ENCODE data around the gene TCF20.

Gene TCF20

GRCh38 chr22:42256930-42257329 lies 13.5 kb downstream of the TCF20 start:
- DNase-seq, result no peak

GRCh38 chr22:42256220-42256619 lies 14.2 kb downstream of the TCF20 start:
- no peak for DNase-seq

DNA sequence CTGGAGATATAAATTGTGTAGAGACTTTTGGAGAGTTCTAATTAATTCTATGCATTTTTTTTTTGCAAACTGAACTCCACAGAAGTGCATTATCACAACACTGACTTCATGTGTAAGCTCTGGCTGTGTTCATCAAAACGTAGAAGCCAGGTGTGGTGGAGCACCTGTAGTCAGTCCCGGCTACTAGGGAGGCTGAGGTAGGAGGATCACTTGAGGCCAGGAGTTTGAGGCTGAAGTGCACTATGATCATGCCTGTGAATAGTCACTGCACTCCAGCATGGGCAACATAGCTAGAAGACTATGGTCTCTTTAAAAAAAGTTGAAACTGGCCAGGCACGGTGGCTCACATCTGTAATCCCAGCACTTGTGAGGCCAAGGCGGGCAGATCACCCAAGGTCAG lies 20.6 kb downstream of the TCF20 start:
- no peak for DNase-seq

GRCh38 chr22:42248995-42249394 lies 21.5 kb downstream of the TCF20 start:
- no peak for DNase-seq

DNA sequence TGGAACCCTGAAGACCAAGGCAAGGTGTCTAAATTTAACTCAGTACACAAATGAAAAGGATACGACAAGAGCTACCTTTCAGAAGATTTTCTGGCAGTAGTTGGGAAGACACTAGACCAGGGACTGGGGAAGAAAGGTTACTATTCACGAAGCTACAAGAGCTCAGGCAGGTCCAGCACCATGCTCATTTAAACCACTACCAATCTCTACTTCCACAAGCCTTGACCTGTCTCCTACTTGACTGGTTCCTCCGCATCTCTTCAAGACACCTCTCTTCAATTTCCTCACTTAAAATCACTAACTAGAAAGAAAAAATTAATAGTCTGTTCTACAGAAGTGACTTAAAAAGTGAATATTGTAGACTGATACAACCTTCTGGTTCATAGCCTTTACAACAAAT lies 22.9 kb downstream of the TCF20 start:
- no peak for DNase-seq

DNA sequence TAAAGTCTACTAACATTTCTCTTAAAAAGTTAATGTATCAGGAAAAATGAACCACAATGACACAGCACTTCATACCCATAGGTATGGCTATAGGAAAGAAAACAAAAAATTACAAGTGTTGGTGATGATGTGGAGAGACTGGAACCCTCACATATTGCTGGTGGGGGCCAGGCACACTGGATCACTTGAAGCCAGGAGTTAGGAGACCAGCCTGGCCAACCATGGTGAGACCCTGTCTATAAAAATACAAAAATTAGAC lies 26.7 kb downstream of the TCF20 start:
- no peak for DNase-seq

DNA sequence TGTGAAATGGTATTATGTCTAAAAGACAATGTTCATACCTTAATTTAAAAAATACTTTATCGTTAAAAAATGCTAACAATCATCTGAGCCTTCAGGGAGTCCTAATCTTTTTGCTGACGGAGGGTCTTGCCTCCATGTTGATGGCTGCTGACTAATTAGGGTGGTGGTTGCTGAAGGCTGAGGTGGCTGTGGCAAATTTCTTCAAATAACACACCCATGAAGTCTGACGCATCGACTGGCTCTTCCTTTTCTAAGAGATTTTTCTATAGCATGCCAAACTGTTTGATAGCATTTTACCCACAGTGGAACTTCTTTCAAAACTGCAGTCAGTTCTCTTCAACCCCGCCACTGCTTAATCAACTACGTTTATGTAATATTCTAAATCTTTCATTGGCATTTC lies 33.6 kb downstream of the TCF20 start:
- no peak for DNase-seq

GRCh38 chr22:42236268-42236667 lies 34.2 kb downstream of the TCF20 start:
- DNase-seq, result no peak

GRCh38 chr22:42233879-42234278 lies 36.6 kb downstream of the TCF20 start:
- DNase-seq, result no peak

DNA sequence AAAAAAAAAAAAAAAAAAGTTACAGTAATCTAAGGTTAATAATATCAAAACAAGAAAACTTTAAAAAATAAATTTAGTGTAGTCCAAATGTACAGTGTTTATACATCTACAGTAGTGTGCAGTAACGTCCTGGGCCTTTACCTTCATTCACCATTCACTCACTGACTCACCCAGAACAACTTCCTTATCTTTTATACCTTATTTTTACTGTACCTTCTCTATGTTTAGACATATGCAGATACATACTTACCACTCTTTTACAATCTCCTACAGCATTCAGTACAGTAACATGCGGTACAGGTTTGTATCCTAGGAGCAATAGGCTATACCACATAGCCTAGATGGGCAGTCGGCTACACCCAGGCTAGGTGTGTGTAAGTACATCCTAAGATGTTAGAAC lies 38.5 kb downstream of the TCF20 start:
- DNase-seq, result no peak

DNA sequence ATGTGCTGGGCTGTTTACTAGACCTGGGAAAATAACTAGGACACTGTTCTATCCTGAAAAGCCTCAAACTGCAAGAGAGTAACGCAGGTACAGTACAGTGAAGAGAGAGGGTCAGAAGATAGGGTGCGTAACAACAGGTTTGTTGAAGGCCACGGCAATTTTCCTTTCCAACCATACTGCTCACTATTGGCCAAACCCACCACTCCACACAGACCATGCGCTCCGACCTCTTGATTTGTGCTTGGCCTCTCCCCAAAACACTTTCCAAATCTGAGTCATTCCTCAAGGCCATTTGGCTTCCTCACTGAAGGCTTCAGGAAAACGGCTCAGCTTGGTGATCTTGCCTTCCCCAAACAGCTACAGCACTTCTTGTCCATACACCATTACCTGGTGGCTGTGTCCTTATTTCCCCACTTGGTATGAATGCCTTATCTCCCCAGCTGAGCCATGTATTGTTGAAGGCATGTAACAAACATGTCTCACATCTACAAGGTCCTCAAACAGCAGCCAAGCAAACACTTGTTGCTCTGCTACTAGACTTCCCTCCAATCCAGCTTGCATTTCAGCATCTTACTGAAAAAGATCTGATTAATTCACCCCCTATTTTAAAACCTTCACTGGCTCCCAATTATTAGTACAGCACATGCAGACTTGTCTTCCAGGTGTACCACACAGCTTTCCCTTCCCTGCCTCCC lies 40.9 kb downstream of the TCF20 start:
- DNase-seq, result no peak

- DNase-seq, result no peak
These were observed 42.0 kb downstream of the TCF20 start for GRCh38 chr22:42228483-42228882.

DNA sequence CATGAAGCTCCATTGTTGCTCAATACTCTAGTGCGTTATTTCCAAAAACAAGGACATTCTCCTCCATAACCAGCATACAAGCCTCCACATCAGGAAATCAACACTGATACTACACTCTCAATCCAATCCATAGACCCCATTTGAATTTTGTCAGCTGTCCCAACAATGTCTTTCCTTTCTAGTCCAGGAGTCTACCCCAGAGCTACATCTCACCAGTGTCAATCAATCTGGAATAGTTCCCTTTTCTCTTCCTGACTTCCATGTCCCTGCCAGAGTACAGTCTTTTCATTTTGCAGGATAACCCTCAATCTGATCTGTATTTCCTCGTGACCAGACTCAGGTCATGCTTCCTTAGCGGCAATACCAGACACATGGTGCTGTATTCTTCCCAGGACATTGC lies 43.0 kb downstream of the TCF20 start:
- no peak for DNase-seq

DNA sequence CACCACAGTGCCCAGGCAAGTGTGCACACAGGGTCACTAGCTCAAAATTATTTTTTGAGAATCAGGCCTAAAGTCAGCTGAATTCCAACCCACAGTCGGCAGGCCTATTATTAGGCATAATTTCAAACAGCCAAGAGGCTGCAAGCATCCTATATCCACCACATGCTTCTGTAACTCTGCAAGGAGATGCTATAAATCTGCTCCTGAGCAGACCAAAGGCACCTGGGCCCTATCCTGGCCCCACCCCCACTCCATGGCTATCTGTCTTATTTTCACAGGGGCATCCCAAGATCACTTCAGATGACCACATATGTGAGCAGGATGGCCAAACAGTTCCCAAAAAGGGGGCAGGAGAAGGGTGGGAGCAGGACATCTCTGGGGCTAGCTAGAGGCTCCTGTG lies 44.6 kb downstream of the TCF20 start:
- DNase-seq, result no peak

DNA sequence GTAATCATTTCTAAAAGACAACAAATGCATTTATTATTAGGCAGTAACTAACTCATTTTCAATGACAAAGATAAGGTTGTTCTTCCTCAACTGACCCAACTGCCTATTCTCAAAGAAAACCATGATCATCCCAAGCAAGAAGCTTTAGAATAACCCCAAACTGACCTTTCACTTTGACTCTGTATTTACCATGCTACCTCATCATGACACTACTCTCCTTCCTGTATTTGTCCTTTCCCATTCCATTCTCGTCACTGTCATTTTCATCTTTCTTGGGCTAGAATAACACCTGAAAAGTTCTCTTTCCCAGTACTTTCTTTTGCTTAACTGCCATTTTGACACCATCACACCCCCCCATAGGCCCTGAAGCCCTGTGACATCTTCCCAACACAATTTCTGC lies 48.3 kb downstream of the TCF20 start:
- DNase-seq, result no peak

All from effector CD8-positive, alpha-beta T cell (primary cell).